ENCODE results near the gene PFN3. TPM values are rescaled to one million over a fixed set of nuclear protein-coding genes. Genes with fewer than 3 reads are reported as not detected.

The PFN3 gene
- polyA plus RNA-seq, 1 donor (not counting 4 experiments of a cell fraction or from before 2014, with no cell fraction given) = not detected

DNA sequence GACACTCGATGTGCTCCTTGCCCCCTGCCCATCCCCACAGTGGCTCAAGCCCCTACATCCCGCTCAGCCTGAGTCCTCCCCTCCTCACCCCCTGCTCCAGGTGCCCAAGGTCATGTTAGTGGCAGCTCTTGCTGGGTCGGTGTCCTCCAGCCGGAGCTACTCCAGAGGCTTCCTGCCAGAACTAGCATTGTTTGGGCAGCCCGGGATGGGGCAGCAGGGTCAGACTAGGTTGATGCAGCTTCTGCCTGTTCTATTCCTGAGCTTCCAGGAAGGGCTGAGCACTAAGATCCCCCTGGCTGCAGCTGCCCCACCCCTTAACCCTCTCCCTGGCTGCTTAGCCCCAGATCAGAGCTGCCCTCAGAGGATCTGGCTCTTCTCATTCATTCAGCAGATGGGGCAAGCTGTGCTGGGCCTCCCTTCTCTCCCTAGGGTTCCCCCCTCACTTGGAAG, 42.1 kb downstream of the PFN3 start:
- Histone ChIP-seq H4K20me1 (ENCODE audit: control insufficient read depth, extremely low read depth, insufficient read depth, low read length) (no peaks in the 10 kb centered on the region), H2AFZ (ENCODE audit: control insufficient read depth, low read length) (peak overlapping the region; percentile 90), H3K27me3 (ENCODE audit: control insufficient read depth, extremely low read depth, insufficient read depth, low read length) (no peaks in the 10 kb centered on the region), H3K27ac (ENCODE audit: control insufficient read depth, insufficient read depth, low read length) (peak overlapping the region; percentile 47), H3K4me3 (ENCODE audit: control insufficient read depth in 2 of 3, extremely low read depth in 1 of 3, insufficient read depth in 2 of 3, low read depth in 1 of 3, low read length in 3 of 3) (peak overlapping the region; percentile 42 to 77 (median 74)), H3K79me2 (ENCODE audit: control insufficient read depth, insufficient read depth, low read length) (no peaks in the 10 kb centered on the region), H3K9me3 (ENCODE audit: control insufficient read depth, low read depth, low read length) (no peaks in the 10 kb centered on the region), H3K9me1 (ENCODE audit: control insufficient read depth, extremely low read depth, insufficient read depth, low read length) (no peaks in the 10 kb centered on the region), H3K9ac (ENCODE audit: control insufficient read depth, extremely low read depth, insufficient read depth, low read length) (peak overlapping the region; percentile 78), H3K4me2 (ENCODE audit: control insufficient read depth, extremely low read depth, insufficient read depth, low read depth, low read length) (peak overlapping the region; percentile 95), H3K4me1 (ENCODE audit: control insufficient read depth, extremely low read depth, insufficient read depth, low read length) (peaks cover 33% of the 10 kb centered on the region), H3K36me3 (ENCODE audit: control insufficient read depth in 2 of 2, extremely low read depth in 1 of 2, insufficient read depth in 2 of 2, low read length in 2 of 2) (no peaks in the 10 kb centered on the region)
- dilution Hi-C loops (cut with MboI; ENCODE audit: extremely low pct_ligation_motif_present, low sequenced_read_pairs) = no loop called here
- TF ChIP-seq, protein P1, sequence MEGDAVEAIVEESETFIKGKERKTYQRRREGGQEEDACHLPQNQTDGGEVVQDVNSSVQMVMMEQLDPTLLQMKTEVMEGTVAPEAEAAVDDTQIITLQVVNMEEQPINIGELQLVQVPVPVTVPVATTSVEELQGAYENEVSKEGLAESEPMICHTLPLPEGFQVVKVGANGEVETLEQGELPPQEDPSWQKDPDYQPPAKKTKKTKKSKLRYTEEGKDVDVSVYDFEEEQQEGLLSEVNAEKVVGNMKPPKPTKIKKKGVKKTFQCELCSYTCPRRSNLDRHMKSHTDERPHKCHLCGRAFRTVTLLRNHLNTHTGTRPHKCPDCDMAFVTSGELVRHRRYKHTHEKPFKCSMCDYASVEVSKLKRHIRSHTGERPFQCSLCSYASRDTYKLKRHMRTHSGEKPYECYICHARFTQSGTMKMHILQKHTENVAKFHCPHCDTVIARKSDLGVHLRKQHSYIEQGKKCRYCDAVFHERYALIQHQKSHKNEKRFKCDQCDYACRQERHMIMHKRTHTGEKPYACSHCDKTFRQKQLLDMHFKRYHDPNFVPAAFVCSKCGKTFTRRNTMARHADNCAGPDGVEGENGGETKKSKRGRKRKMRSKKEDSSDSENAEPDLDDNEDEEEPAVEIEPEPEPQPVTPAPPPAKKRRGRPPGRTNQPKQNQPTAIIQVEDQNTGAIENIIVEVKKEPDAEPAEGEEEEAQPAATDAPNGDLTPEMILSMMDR (optimal IDR thresholded peaks at IDR 0.05 in 1 of 3, IDR thresholded peaks at IDR 0.05 in 1 of 3, conservative IDR thresholded peaks at IDR 0.05 in 1 of 3; ENCODE audit: extremely low read depth in 1 of 3, insufficient read depth in 2 of 3, low read length in 3 of 3) = no peak
- no peak for TF ChIP-seq EZH2 (IDR thresholded peaks at IDR 0.05; ENCODE audit: low read length)
- DNase-seq (ENCODE audit: low read depth, low spot score) (no peak), FAIRE-seq (no peak)

DNA sequence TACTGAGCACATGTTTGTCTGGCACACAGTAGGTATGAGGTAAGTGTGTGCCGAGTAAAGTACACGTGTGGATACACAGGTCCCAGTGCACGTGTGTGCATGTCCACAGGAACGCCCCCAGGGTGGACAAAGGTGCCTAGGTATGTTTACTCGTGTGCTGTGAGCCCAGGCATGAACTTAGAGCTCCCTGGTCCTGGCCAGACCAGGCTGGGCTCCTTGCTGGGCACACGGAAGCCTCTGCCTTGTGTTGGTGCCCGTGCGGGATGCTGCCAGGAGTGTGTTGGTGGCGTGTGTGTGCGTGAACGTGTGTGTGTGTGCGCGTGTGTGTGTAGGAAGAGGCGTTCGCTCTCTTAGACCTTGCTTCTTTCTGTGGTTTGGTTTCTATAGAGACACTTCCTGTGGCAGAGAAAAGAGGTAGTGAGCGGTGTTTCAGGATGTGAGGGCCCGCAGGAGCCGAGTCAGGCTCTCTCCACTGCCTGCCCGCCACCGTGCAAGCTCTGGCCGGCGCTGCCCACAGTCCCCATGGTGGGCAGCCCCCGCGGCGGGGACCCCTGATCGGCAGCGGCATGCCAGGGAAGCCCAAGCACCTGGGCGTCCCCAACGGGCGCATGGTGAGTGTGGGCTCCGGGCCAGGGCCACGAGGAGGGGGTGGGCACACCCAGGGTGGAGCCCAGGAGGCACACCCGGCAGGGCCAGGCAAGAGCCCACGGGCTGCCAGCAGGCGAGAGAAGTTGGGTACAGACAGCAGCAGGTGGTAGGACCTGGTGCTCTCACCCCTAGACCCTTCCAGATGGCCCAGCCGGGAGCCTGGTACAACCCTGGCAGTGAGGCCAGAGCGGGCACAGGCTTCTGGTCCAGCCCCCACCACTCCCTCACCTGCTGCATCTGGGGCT, 42.8 kb downstream of the PFN3 start, which contains the start of gene RGS14:
Gene RGS14 (plus strand): TSS at position 466 of the 893 bp plus-strand sequence. CDS start 101 bp downstream, at position 567.
- Histone ChIP-seq H3K4me3 (ENCODE audit: control insufficient read depth in 2 of 3, extremely low read depth in 1 of 3, insufficient read depth in 2 of 3, low read depth in 1 of 3, low read length in 3 of 3) (peak within 1 kb of the TSS; percentile 42 to 77 (median 74)), H2AFZ (ENCODE audit: control insufficient read depth, low read length) (peak within 1 kb of the TSS; percentile 90), H3K4me2 (ENCODE audit: control insufficient read depth, extremely low read depth, insufficient read depth, low read depth, low read length) (peak within 1 kb of the TSS; percentile 95), H3K9me3 (ENCODE audit: control insufficient read depth, low read depth, low read length) (no peaks in the 10 kb centered on the region), H3K36me3 (ENCODE audit: control insufficient read depth in 2 of 2, extremely low read depth in 1 of 2, insufficient read depth in 2 of 2, low read length in 2 of 2) (no peaks in the 10 kb centered on the region), H3K9me1 (ENCODE audit: control insufficient read depth, extremely low read depth, insufficient read depth, low read length) (no peaks in the 10 kb centered on the region), H3K4me1 (ENCODE audit: control insufficient read depth, extremely low read depth, insufficient read depth, low read length) (peaks cover 29% of the 10 kb centered on the region), H3K27ac (ENCODE audit: control insufficient read depth, insufficient read depth, low read length) (peak within 1 kb of the TSS; percentile 47), H3K27me3 (ENCODE audit: control insufficient read depth, extremely low read depth, insufficient read depth, low read length) (no peaks in the 10 kb centered on the region), H4K20me1 (ENCODE audit: control insufficient read depth, extremely low read depth, insufficient read depth, low read length) (no peaks in the 10 kb centered on the region), H3K79me2 (ENCODE audit: control insufficient read depth, insufficient read depth, low read length) (no peaks in the 10 kb centered on the region), H3K9ac (ENCODE audit: control insufficient read depth, extremely low read depth, insufficient read depth, low read length) (peak within 1 kb of the TSS; percentile 78)
- DNase-seq (ENCODE audit: low read depth, low spot score) = no peak
- dilution Hi-C loops (cut with MboI; ENCODE audit: extremely low pct_ligation_motif_present, low sequenced_read_pairs) = no loop called here
- peak; percentile 70 for FAIRE-seq
- TF ChIP-seq, protein P1 (optimal IDR thresholded peaks at IDR 0.05 in 1 of 3, IDR thresholded peaks at IDR 0.05 in 1 of 3, conservative IDR thresholded peaks at IDR 0.05 in 1 of 3; ENCODE audit: extremely low read depth in 1 of 3, insufficient read depth in 2 of 3, low read length in 3 of 3) = no peak

All from keratinocyte (primary cell).